NCI-H510A (cell line): ENCODE measurements around the gene MCFD2.
"Not testable (repeated sequence)": the region's sequence is repeated elsewhere in the genome, so short reads cannot be mapped to it uniquely, and the experiment has no call there.

Experiments
- DNase-seq: peaks from one replicate; lab custom pipeline; 2025; lab: John Stamatoyannopoulos, UW

The MCFD2 gene

DNA sequence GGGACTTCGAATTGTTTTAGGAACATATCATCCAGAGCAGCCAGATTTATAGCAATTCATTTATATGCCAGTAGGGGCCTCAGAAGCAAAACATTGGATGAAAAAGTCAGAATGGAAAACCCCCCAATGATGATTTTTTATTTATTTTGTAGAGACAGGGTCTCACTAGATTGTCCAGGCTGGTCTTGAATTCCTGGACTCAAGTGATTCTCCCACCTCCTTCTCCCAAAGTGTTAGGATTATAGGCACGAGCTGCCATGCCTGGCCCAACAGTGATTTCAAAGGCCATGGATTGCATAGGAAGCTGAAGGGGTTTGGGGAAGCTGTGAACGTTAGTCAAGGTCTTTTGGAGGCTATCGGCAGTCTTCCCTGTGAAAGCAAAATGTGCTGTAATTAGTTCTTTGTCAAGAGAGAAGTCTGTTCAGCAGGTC lies 21.9 kb upstream of the MCFD2 start:
- no peak for DNase-seq

DNA sequence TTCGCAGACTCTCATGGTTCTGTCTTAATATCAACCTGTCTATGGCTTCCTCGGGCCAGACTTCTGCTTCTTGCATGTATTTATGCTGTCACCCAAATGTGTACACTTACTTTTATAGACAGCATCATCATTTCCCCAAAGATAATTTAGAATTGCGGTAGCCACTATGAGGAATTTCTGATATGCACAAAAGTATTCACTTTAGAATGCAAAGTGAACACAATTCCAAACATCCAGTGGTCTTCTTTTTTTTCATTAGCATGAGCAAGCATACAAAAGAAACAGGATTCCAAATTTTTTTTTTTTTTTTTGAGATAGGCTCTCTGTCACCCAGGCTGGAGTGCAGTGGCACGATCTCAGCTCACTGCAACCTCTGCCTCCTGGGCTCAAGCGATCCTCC lies 21.0 kb upstream of the MCFD2 start:
- DNase-seq = no peak

DNA sequence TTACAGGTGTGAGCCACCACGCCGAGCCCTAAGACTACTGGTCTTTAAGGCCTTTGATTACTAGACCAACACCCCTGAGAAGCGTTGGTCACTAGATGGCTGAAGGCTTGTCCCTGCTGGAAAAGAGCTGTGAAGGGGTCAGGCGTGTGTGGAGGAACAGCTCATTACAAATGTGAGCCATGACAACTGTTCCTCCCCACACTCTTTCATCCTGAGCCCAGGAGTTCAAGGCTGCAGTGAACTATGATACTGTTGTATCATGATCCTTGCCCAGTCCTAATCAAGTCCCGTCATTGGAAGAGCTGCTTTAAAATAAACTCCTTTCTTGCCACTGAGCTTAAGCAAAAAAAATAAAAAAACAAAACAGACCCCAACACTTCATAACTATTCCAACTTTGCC lies 19.5 kb upstream of the MCFD2 start:
- no peak for DNase-seq

DNA sequence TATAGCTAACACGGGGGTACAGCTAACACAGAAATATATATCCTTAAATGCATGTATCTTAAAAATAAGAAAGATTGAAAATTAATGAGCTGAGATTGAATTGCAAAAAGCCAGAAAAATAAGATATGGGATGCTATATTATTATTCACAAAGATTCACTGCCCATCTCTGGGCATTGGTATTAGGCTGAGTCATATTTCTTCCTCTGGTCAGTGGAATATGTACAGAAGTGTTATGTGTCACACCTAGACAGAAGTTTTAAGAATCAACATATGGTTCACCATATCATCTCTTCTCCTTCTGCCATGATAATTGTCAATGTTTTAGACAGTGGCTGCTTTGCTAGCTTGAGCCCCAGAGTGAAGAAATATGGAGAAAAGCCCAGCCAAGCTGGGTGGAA lies 14.0 kb upstream of the MCFD2 start:
- DNase-seq = no peak

DNA sequence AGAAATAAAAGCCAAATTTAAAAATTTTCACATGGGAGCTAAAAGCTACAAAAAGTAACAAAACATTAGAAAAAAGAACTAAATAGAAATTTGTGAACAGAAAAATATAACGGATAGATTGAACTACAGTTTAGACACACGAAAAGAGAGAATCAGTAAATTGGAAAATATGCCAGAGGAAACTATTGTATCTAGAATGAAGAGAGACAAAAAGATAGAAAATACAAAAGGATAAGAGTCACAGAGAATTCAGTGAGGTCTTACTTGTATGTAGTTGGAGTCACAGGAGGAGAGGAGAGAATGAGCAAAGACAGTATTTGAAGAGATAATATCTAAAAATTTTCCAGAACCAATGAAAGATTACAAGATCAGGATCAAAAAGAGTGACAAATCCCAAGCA lies 11.3 kb upstream of the MCFD2 start:
- no peak for DNase-seq

DNA sequence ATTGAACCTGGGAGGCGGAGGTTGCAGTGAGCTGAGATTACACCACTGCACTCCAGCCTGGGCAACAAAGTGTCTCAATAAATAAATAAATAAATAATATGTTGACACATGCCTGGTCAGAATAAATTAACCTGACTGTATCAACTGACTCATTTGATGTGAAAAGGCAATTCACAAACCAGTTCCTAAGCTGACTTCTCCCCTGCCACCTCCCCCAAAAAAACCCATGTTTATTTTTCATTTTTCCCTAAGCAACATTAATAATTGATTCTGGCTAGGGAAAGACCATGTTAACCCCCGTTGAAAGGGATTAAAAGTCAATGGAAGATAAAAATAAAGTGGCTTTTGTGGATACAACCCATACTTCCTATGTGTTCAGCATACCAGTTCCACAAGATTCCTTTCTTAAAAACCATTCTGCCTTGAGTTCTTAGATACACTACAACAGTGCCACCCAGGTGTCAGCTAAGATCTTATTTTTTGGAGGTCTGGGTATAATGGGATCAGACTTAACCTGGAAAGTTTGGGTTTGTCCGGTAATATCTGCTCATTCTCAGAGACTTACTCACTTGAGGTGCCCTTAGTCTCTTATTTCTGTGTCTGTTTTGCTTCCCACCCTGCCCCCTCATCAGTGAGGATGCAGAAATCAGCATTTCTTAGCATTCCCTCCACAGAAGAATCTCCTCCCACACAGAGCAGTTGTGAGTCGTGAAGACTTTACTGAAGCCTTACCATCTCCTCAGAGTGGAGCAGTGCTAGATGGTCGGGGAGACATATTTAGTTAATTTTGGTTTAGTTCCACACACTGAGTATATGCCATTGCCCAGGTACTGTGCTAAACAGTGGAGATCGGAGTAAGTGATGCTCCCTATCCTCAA lies 10.1 kb upstream of the MCFD2 start:
- DNase-seq = no peak

DNA sequence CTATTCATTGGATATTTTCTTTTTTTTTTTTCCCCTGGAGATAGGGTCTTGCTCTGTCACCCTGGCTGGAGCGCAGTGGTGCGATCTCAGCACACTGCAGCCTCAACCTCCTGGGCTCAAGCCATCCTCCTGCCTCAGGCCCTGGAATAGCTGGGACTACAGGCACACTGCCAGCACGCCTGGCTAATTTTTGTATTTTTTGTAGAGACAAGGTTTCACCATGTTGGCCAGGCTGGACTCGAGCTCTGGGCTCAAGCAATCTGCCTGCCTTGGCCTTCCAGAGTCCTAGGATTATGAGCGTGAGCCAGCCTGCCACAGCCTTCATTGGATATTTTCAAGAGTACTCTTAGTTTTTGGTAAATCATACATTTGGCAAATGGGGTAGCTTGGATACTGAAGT lies 9.0 kb upstream of the MCFD2 start:
- DNase-seq = no peak

DNA sequence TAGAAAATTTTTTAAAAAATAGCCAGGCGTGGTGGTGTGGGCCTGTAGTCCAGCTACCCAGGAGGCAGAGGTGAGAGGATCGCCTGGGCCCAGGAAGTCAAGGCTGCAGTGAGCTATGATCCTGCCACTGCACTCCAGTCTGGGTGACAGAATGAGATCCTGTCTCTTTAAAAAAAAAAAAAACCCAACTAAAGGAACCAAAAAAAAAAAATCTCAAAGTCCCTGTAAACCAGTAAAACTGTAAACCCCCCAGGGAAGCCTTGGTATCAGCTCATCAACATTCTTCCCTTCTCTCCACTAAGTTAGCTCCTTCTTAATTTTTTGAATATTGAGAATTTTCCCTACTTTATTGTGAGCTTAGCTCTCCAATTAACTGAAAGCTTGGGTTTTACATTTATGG lies 8.4 kb upstream of the MCFD2 start:
- DNase-seq = no peak

DNA sequence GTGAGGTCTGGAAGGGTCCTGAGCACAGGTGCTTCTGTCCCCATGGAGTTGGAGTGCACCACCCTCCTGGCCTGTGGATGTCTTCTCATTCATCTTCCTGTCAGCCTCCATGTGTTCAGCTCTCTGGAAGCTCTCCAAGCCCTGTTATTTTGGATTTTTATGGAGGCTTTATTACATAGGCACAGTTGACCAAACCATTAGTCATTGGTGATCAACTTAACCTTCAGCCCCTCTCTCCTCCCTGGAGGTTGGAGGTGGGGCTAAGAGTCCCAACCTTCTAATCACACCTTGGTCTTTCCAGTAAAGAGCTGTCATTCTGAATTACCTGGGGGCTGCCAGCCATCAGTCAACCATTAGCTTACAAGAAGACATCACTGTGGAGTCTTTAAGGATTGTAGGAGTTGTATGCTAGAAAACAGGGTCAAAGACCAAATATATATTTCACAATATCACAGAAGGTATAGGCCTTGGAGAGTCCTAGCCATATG lies 7.5 kb upstream of the MCFD2 start:
- no peak for DNase-seq

DNA sequence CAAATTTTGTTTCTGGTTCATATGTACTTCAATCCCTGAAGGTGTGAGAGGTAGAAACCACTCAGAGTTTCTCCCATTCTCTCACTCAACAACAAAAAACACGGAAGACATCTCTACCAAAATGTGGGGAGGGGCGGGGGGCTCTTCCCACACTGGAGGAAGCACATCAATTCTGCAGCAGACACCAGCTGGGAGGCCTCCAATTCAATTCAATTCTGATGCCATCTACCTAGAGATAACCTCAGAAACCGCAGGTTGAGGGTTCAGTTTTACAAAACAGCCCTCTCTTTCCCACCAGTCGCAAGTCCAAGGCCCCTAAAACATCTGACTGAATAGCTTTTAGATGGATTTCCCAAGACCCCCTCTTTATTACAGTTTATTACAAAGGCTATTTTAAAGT lies 7.0 kb upstream of the MCFD2 start:
- DNase-seq = no peak

DNA sequence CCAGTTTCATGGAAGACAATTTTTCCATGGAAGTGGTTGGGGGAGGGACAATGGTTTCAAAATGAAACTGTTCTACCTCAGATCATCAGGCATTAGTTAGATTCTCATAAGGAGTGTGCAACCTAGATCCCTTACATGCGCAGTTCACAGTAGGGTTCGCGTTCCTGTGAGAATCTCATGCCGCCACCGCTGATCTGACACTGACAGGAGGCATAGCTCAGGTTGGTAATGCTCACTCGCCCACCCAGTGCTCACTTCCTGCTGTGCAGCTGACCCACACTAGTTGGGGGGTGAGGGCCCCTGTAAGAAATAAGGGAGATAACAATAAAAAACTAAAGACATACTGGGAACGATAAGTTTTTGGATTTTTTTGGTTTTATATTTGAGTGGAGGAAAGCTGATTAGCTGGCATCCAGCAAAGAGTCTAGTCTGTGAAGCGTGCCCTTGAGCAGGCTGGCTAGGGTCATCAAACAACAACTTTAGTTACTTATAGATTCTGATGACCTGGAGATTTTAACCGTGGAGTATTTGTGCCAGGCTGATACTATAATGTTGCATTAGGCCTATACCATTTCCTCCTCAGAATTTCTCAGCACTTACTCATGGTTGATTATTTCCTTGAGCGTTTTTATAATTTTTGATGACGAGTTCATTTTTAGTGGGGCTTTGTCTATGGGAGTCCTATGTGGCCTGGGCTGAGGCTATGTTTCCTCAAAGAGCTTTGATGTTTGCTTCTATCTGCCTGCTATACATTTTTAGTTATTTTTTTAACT lies 6.3 kb upstream of the MCFD2 start:
- no peak for DNase-seq

DNA sequence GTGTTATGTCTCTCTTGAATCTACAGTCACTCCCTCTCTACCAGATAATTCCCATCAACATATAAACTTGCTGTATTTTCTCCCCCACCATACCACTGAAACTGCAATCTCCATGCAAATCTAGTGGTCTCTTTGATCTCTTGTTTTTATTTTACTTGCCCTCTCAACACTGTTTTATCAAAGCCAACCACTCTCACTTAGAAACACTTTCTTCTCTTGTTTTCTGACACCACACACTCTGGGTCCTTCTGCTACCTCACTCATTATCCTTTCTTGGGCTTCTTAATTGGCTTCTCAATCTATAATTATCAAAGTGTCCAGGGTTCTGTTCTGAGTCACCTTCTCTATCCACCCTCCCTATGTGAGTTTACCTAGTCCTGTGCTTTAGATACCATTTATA lies 2.0 kb upstream of the MCFD2 start:
- DNase-seq = no peak

DNA sequence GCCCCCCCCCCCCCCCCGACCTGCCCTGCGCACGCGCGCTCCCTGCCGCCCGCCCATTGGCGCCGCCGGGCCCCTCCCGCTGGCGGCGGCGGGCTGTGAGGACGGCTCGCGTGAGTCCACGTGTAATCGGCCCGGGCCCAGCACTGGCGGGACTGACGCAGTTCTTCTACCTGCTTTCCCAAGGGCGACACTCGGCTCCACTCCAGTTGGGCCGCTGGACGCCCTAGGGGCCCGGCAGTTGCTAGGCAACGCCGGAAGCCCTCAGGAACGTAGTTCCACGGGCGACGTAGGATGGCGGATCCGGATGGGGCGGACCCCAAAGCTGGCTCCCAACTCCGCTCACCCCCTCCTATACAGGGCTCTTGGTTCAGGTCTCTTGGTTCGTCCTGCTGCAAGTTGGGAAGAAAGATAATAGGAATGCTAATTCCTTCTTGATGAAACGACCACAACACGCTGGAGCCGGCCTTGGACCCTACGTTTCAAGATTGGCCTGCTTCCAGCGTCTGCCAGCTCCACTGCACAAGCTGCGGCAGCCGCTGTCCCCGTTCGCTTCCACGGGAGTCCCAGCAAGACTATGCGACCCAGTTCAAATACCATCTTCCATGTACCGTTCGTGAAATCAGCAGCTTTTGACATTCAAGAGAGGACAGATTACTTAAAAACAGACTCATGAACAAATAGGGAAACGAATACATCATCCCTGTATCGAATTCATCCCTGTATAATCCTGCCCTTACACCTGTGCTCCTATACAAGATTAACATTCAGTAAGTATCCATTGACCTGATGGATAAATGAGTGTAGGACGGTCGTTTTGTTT lies 415 bp upstream of the MCFD2 start:
- peak; percentile 88 for DNase-seq

DNA sequence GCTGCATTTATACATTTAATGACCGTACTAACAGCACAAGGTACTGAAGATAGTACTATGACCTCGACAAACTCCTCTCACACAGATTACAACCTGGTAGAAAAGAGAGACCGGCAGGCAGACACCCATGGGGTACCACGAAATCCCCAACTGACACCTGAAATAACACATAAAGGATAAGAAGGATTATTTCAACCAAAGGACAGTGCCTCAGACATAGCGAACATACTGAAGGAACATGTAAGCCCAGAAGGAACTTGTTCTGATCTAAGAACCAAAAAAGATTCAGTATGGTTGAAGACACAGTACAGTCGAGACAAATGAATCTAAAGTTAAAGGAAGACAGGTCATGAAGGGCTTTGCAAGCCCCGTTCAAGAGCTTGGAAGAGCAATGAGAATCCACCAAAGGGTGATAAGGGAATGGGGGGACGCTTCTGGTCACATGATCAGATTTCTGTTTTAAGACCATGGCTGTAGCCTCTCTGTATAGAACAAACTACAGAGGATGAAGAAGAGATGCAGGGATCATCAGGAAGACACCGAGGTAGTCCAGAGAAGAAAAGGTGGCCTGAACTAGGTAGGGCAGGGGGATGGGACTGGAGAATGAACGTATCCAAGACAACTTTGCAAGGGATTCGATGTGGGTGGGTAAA lies 902 bp downstream of the MCFD2 start:
- DNase-seq = no peak

DNA sequence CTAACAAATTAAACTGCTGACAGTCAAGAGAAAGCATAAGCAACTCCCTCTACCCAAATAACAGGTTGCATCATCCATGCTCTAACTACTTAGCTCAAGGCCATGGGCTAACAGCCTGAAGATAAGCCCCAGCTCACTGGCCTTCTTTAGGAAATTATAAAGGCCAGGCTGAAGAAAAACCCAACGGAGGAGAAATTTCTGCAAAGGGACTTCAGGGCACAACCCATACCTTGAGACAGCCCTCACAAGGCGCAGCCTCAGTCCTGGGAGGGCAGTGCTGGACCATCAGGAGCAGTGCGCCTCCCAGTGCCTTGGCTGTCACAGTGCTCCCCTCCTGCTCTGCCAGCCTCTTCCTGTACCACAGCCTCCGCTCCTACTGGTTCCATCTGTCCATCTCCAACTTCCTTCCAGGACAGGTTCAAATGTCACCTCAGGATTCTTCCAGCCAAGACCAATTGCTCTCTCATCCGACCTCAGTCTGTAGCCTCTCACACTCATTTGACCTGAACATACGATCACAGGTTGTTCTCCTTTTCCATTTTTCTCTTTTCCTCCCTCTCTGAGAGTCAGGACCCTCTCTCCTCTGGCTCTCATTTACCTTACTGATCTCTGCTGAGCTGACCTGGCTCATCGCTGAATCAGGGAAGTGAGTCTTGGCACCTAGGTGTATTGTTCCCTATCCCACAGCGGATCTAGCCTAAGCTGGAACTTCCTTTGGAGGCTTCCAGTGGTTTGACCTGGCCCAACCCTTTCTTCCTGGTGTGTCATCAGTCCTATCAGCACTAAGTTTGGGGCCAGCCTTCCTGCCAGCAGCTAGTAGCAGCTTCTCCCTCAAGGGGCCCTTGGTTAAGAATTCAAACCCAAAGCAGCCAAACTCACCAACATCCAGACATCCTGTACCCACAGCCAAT lies 1.9 kb downstream of the MCFD2 start:
- DNase-seq = no peak

DNA sequence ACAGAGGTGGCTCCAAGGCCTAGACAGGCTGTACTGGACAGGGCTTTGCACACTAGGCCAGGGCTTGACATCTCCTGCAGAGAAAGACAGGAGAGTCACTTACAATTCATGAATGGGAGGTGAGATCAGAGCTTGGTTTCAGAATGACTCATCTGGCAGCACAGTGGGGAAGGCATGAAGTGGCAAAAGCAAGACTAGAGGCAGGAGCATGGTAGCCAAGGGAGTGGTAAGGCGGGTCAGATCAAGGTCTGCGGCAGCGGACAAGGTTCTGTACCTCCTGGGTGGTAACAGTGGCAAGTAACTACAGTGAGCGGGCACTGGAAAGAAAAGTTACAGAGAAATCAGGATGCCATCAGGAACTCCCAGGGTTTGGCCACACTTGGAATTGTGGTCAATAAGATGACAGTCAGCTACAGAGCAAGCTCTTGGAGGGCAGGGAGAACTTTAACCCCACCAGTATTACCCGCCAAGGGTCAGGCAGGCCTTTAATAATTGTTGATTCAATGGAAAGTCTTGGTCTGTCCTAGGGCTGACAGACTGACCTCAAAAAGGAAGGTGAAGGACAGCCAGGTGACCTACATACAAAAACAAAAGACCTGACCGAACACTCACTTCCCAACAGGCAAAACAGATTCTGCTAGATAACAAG lies 5.7 kb downstream of the MCFD2 start:
- DNase-seq = no peak

DNA sequence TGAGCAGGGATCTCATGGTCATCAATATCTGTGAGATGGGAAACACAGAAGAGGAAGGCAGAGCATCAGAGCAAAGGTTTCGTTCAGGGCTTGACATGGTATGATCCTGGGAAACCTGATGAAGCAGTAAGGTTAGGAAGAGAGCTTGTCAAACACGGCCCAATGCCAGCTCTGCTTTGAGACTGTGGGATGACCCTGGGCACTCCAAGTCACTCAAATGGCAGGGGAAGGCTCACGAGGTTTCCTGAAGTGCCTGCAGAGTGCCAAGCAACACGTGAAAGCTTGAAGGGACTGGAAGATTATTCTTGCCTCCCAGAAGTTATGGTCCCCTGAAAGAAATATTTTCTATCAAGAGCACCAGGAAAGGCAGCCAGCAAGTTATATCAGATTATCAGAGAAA lies 6.5 kb downstream of the MCFD2 start:
- no peak for DNase-seq

DNA sequence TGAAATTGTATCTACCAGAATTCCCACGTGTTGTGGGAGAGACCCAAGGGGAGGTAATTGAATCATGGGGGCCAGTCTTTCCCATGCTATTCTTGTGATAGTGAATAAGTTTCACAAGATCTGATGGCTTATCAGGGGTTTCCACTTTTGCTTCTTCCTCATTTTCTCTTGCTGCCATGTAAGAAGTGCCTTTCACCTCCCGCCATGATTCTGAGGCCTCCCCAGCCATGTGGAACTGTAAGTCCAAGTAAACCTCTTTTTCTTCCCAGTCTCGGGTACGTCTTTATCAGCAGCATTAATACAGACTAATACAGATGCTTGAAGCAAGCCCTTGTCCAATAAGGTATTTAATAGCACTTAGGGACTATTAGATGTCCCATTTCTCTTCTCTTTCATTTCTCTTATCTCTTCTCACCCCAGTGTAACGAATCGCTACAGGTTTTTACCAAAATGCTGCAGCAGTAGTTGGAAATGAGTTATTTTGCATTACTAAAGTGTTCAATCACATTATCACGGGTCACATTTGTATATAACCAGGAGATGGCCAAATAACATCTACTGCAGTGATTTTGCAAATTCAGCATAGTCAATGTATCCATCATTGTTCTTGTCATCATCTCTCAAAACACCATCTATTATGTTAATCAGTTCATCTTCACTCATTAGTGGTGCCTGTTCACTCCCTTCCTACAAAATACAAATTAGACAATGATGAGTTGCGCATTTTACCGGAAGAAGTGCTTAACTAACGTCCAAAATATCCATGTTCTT lies 10.5 kb downstream of the MCFD2 start:
- DNase-seq = not testable (repeated sequence)

DNA sequence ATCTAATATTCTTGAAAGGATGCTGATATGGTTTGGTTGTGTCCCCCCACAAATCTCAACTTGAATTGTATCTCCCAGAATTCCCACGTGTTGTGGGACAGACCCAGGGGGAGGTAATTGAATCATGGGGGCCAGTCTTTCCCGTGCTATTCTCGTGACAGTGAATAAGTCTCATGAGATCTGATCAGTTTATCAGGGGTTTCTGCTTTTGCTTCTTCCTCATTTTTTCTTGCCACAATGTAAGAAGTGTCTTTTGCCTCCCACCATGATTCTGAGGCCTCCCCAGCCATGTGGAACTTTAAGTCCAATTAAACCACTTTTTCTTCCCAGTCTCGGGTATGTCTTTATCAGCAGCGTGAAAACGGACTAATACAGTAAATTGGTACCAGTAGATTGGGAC lies 12.6 kb downstream of the MCFD2 start:
- not testable (repeated sequence) for DNase-seq
